ENCODE data around the gene MYL5.

MYL5 gene

GRCh38 chr4:675036-675882 lies 917 bp downstream of the MYL5 start:
- DNase-seq: no peak

- DNase-seq: no peak
Observed at GRCh38 chr4:675980-676870, 1.9 kb downstream of the MYL5 start.

- DNase-seq: no peak
Observed at GRCh38 chr4:676871-677235, 2.5 kb downstream of the MYL5 start.

GRCh38 chr4:677431-678293 lies 3.3 kb downstream of the MYL5 start:
- DNase-seq: peak; percentile 72

- no peak for DNase-seq
Observed at GRCh38 chr4:678331-679103, 4.2 kb downstream of the MYL5 start.

GRCh38 chr4:679104-679481 lies 4.8 kb downstream of the MYL5 start:
- no peak for DNase-seq

- DNase-seq: no peak
Observed at GRCh38 chr4:679629-680028, 5.3 kb downstream of the MYL5 start.

- DNase-seq: no peak
Observed at GRCh38 chr4:680091-680490, 5.7 kb downstream of the MYL5 start.

- no peak for DNase-seq
Observed at GRCh38 chr4:680551-680927, 6.2 kb downstream of the MYL5 start.

GRCh38 chr4:680928-681645 lies 6.7 kb downstream of the MYL5 start:
- DNase-seq: peak; percentile 28

- peak; percentile 74 for DNase-seq
Observed at GRCh38 chr4:681736-682451, 7.6 kb downstream of the MYL5 start.

GRCh38 chr4:682490-683172 lies 8.3 kb downstream of the MYL5 start:
- DNase-seq: peak; percentile 10

GRCh38 chr4:683247-683897 lies 9.0 kb downstream of the MYL5 start:
- DNase-seq: no peak

- DNase-seq: peak; percentile 73
Observed at GRCh38 chr4:683982-684622, 9.8 kb downstream of the MYL5 start.

GRCh38 chr4:684623-685327 lies 10.4 kb downstream of the MYL5 start:
- DNase-seq: no peak

- DNase-seq: no peak
Observed at GRCh38 chr4:685679-686412, 11.5 kb downstream of the MYL5 start.

GRCh38 chr4:686413-687040 lies 12.2 kb downstream of the MYL5 start:
- DNase-seq: no peak

Measured in NCI-H345 (cell line).